ENCODE measurements around the gene TMIGD3. TPM values are rescaled to one million over a fixed set of nuclear protein-coding genes. Genes with fewer than 3 reads are reported as not detected.

The TMIGD3 gene
- total RNA-seq, 1 experiment from 2014 or later: not detected

- no peaks in the 10 kb centered on the region for H3K36me3 ChIP-seq (ENCODE audit: control insufficient read depth, insufficient read depth, low read length)
- H3K4me1 ChIP-seq (ENCODE audit: control insufficient read depth, insufficient read depth, low read length): no peaks in the 10 kb centered on the region
- H3K4me3 ChIP-seq (ENCODE audit: low read depth in 2 of 2, low read length in 2 of 2): no peak overlapping the region
- H3K27me3 ChIP-seq (ENCODE audit: control insufficient read depth, insufficient read depth, low read length): no peaks in the 10 kb centered on the region
- no peak overlapping the region for H3K27ac ChIP-seq (ENCODE audit: low read length)
- ATAC-seq: no peak
- ChIA-PET CTCF (no interaction called here), POLR2A (no interaction called here)
- intact Hi-C loops (cut with micrococcal nuclease; ENCODE audit: unreplicated experiment) (no loop called here), in situ Hi-C loops (cut with HindIII; ENCODE audit: low pct_unique_long_range_greater_than_20kb, low sequenced_read_pairs) (no loop called here)
- no TSS peak for BruUV-seq (replicated peaks)
- DNase-seq (ENCODE audit: low read depth, low spot score): no peak
- no peaks in the 10 kb centered on the region for H3K9me3 ChIP-seq (ENCODE audit: control insufficient read depth, insufficient read depth, low read depth, low read length)
- TF ChIP-seq REST (IDR thresholded peaks at IDR 0.05; ENCODE audit: insufficient read depth in 1 of 2, low read depth in 2 of 2, low read length in 1 of 2): no peak
- TF ChIP-seq SIN3A (IDR thresholded peaks at IDR 0.05; ENCODE audit: borderline replicate concordance, insufficient read depth, low read depth, low read length): no peak
- no peak for TF ChIP-seq POLR2AphosphoS5 (IDR thresholded peaks at IDR 0.05; ENCODE audit: low read depth, low read length)
- TF ChIP-seq TCF7L2 (IDR thresholded peaks at IDR 0.05; ENCODE audit: low read depth, low read length): no peak
- TF ChIP-seq CTCF (IDR thresholded peaks at IDR 0.05): no peak
Observed at GRCh38 chr1:111474106-111474505, 29.3 kb downstream of the TMIGD3 start.

GRCh38 chr1:111471538-111471937 is 31.9 kb downstream of the TMIGD3 start:
- Histone ChIP-seq H3K4me1 (ENCODE audit: control insufficient read depth, insufficient read depth, low read length) (no peaks in the 10 kb centered on the region), H3K27ac (ENCODE audit: low read length) (no peak overlapping the region), H3K27me3 (ENCODE audit: control insufficient read depth, insufficient read depth, low read length) (no peaks in the 10 kb centered on the region), H3K4me3 (ENCODE audit: low read depth in 2 of 2, low read length in 2 of 2) (no peak overlapping the region), H3K36me3 (ENCODE audit: control insufficient read depth, insufficient read depth, low read length) (no peaks in the 10 kb centered on the region), H3K9me3 (ENCODE audit: control insufficient read depth, insufficient read depth, low read depth, low read length) (no peaks in the 10 kb centered on the region)
- intact Hi-C loops (cut with micrococcal nuclease; ENCODE audit: unreplicated experiment): no loop called here
- ChIA-PET CTCF (no interaction called here), POLR2A (no interaction called here)
- in situ Hi-C loops (cut with HindIII; ENCODE audit: low pct_unique_long_range_greater_than_20kb, low sequenced_read_pairs): no loop called here
- TF ChIP-seq POLR2AphosphoS5 (IDR thresholded peaks at IDR 0.05; ENCODE audit: low read depth, low read length) (no peak), REST (IDR thresholded peaks at IDR 0.05; ENCODE audit: insufficient read depth in 1 of 2, low read depth in 2 of 2, low read length in 1 of 2) (no peak), TCF7L2 (IDR thresholded peaks at IDR 0.05; ENCODE audit: low read depth, low read length) (no peak), CTCF (IDR thresholded peaks at IDR 0.05) (no peak), SIN3A (IDR thresholded peaks at IDR 0.05; ENCODE audit: borderline replicate concordance, insufficient read depth, low read depth, low read length) (no peak)
- BruUV-seq (replicated peaks): no TSS peak
- no peak for ATAC-seq
- DNase-seq (ENCODE audit: low read depth, low spot score): no peak
